Neural progenitor cell (in vitro differentiated cells): ENCODE data around the gene EIF1. TPM values are rescaled to one million over a fixed set of nuclear protein-coding genes. Genes with fewer than 3 reads are reported as not detected.
A peak's percentile ranks its signal among the peaks of the same experiment; 100 is the strongest.

Source experiments
- DNase-seq: peaks from one replicate; pipeline ENCODE4 v3.0.0-alpha.2; 2016; ENCODE audit warnings: low spot score
- H2AFZ ChIP-seq: fragments of 200-600 bp; sonication (generic); replicated peaks from 2 replicates; pipeline ENCODE4 v1.6.1; 2016; ENCODE audit warnings: antibody characterized with exemption
- H3F3A ChIP-seq: fragments of 200-600 bp; sonication (generic); 2 replicates; pipeline ENCODE4 v1.6.1; 2016; ENCODE audit warnings: antibody characterized with exemption, low read depth
- H3K27ac ChIP-seq: fragments of 200-600 bp; sonication (generic); 2 replicates; pipeline ENCODE4 v1.5.1; 2016; ENCODE audit warnings: mild to moderate bottlenecking
- H3K27me3 ChIP-seq: fragments of 200-600 bp; sonication (generic); 2 replicates; pipeline ENCODE4 v1.6.1; 2016; ENCODE audit warnings: mild to moderate bottlenecking, moderate library complexity
- H3K36me3 ChIP-seq: fragments of 200-600 bp; sonication (generic); 2 replicates; pipeline ENCODE4 v1.5.1; 2016
- H3K4me1 ChIP-seq: fragments of 200-600 bp; sonication (generic); 2 replicates; pipeline ENCODE4 v1.6.1; 2016; ENCODE audit warnings: mixed run types
- H3K4me2 ChIP-seq: fragments of 200-600 bp; sonication (generic); 2 replicates; pipeline ENCODE4 v1.6.1; 2016
- H3K4me3 ChIP-seq: fragments of 200-600 bp; sonication (generic); 2 replicates; pipeline ENCODE4 v1.5.1; 2016
- H3K79me2 ChIP-seq: fragments of 200-600 bp; sonication (generic); 2 replicates; pipeline ENCODE4 v1.6.1; 2016; ENCODE audit warnings: low read depth
- H3K9ac ChIP-seq: fragments of 200-600 bp; sonication (generic); 2 replicates; pipeline ENCODE4 v1.6.1; 2016
- H3K9me3 ChIP-seq: fragments of 200-600 bp; sonication (generic); 2 replicates; pipeline ENCODE4 v1.5.1; 2016; ENCODE audit warnings: low read depth
- H4K20me1 ChIP-seq: fragments of 200-600 bp; sonication (generic); 2 replicates; pipeline ENCODE4 v1.6.1; 2016; ENCODE audit warnings: low read depth
- H3K27ac Mint-ChIP-seq: 3 replicates; pipeline ENCODE4 v1.8.0; 2021; ENCODE audit warnings: mixed read lengths
- H3K27me3 Mint-ChIP-seq: 2 replicates; pipeline ENCODE4 v1.8.0; 2022; ENCODE audit warnings: low read depth, mild to moderate bottlenecking, inconsistent platforms, moderate library complexity, mixed read lengths; ENCODE audit not compliant: insufficient read depth
- H3K36me3 Mint-ChIP-seq: 3 replicates; pipeline ENCODE4 v1.8.0; 2021; ENCODE audit warnings: mixed read lengths
- H3K4me1 Mint-ChIP-seq: 3 replicates; pipeline ENCODE4 v1.8.0; 2021; ENCODE audit warnings: mixed read lengths
- H3K4me3 Mint-ChIP-seq: 3 replicates; pipeline ENCODE4 v1.8.0; 2021; ENCODE audit warnings: mild to moderate bottlenecking, moderate library complexity, mixed read lengths
- H3K9me3 Mint-ChIP-seq: 3 replicates; pipeline ENCODE4 v1.8.0; 2020; ENCODE audit warnings: mixed read lengths
- EZH2 ChIP-seq: fragments of 200-600 bp; sonication (generic); IDR thresholded peaks from 2 replicates; pipeline ENCODE4 v1.6.1; 2017; ENCODE audit warnings: antibody characterized with exemption, mild to moderate bottlenecking, moderate library complexity
- EZH2phosphoT487 ChIP-seq: fragments of 200-600 bp; sonication (generic); IDR thresholded peaks from 2 replicates; pipeline ENCODE4 v1.6.1; 2017; ENCODE audit warnings: antibody characterized with exemption
- total RNA-seq: library from RNA; depleted of rRNA; stranded (reverse); fragments of >200 nt; gene quantifications from 2 replicates; pipeline ENCODE4 v1.2.3, GENCODE V29; 2015; ENCODE audit warnings: low replicate concordance
- TF ChIP-seq, protein P1 (sequence below): fragments of 200-600 bp; sonication (generic); IDR thresholded peaks from 2 replicates; pipeline ENCODE4 v1.5.1; 2017; ENCODE audit warnings: antibody characterized with exemption, mild to moderate bottlenecking

Gene EIF1
- total RNA-seq, 1 donor from 2014 or later, result 91.4 TPM

DNA sequence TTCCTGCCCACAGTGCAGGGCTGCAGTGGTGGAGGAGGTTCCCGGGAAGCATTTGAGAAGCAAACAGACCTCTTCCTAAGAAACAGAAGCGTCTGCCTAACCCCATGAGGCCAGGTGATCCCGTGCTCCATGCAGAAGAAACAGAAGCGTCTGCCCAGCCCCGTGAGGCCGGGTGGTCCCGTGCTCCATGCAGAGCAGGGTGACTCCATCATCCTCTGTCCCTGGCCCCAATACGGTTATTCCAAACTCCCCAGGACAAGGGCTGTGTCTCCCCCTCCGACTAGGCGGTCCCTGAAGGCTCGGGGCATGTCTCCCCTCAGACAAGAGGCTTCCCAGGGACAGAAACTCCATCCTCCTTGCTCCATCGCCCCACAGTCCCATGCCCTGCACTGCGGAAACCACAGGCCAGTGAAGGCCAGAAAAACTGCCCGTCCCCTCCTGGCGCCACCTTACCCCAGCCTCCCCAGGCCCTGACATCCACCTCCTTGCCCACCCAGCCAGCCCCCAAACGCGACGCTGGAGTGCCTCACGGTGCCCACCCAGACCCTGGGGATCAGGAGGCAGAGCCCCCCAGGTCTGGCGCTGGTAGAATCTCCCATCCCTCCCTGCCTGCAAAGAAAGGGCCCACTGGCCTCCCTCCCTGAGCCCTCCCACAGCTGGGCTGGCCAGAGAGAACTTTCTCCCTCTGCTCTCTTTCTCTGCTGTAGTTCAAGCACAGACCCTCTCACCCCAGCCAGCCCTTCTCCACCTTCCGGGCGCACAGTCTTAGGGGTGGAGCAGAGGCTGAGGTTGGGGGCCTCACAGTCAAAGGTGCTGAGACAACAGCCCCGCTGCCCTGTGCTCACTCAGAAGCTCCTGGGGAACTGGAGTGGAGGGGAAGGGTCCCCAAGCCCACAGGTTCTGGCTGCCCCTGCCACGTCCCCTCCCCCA lies 33.7 kb upstream of the EIF1 start:
- H3K4me1 Mint-ChIP-seq, result peaks cover 5% of the 10 kb centered on the region
- no peaks in the 10 kb centered on the region for H3F3A ChIP-seq
- H3K27ac ChIP-seq, result no peak overlapping the region
- no peaks in the 10 kb centered on the region for H3K27me3 ChIP-seq
- no peak overlapping the region for H3K4me3 ChIP-seq
- no peaks in the 10 kb centered on the region for H3K36me3 Mint-ChIP-seq
- H3K4me3 Mint-ChIP-seq, result no peak overlapping the region
- H3K27me3 Mint-ChIP-seq, result peaks cover 11% of the 10 kb centered on the region
- no peak for DNase-seq
- no peaks in the 10 kb centered on the region for H3K36me3 ChIP-seq
- TF ChIP-seq EZH2 (no peak), EZH2phosphoT487 (no peak)
- TF ChIP-seq, protein P1, sequence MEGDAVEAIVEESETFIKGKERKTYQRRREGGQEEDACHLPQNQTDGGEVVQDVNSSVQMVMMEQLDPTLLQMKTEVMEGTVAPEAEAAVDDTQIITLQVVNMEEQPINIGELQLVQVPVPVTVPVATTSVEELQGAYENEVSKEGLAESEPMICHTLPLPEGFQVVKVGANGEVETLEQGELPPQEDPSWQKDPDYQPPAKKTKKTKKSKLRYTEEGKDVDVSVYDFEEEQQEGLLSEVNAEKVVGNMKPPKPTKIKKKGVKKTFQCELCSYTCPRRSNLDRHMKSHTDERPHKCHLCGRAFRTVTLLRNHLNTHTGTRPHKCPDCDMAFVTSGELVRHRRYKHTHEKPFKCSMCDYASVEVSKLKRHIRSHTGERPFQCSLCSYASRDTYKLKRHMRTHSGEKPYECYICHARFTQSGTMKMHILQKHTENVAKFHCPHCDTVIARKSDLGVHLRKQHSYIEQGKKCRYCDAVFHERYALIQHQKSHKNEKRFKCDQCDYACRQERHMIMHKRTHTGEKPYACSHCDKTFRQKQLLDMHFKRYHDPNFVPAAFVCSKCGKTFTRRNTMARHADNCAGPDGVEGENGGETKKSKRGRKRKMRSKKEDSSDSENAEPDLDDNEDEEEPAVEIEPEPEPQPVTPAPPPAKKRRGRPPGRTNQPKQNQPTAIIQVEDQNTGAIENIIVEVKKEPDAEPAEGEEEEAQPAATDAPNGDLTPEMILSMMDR, result no peak
- H3K27ac Mint-ChIP-seq, result peak overlapping the region; percentile 76
- H3K9me3 ChIP-seq, result no peaks in the 10 kb centered on the region
- no peaks in the 10 kb centered on the region for H3K79me2 ChIP-seq
- no peaks in the 10 kb centered on the region for H4K20me1 ChIP-seq
- no peak overlapping the region for H3K9ac ChIP-seq
- H3K4me1 ChIP-seq, result peaks cover 13% of the 10 kb centered on the region
- no peaks in the 10 kb centered on the region for H3K9me3 Mint-ChIP-seq
- H2AFZ ChIP-seq, result peak overlapping the region; percentile 89
- no peak overlapping the region for H3K4me2 ChIP-seq

DNA sequence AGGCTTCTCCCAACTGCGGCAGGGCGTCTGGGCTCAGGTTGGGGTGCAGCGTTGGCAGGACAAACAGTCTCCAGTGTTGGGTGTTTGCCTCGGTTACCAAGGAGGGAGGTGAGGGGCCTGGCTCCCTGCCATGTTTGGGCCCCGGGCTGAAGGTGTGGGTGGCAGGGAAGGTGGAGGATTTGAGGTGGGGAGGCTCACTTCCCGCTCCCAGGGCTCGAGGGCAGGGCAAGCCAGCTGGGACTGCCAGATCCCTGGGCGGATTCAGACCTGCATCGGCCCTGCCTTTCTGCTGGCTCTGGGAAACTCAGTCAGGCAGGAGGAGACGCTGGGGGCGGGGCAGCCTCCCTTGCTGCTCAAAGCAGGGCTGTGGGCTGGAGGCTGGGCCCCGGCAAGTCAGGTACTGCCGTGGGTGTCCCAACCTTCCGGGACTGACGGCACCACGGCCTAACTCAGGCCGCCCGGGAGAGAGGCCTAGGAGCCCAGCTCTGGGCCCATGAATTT lies 33.0 kb upstream of the EIF1 start:
- H2AFZ ChIP-seq, result peak overlapping the region; percentile 89
- peaks cover 13% of the 10 kb centered on the region for H3K4me1 ChIP-seq
- no peaks in the 10 kb centered on the region for H3K9me3 ChIP-seq
- no peak overlapping the region for H3K4me3 ChIP-seq
- H3K27ac ChIP-seq, result no peak overlapping the region
- no peaks in the 10 kb centered on the region for H3K79me2 ChIP-seq
- H3K27me3 ChIP-seq, result no peaks in the 10 kb centered on the region
- no peaks in the 10 kb centered on the region for H4K20me1 ChIP-seq
- Mint-ChIP-seq H3K4me3 (no peak overlapping the region), H3K9me3 (no peaks in the 10 kb centered on the region), H3K36me3 (no peaks in the 10 kb centered on the region), H3K4me1 (peaks cover 5% of the 10 kb centered on the region), H3K27ac (peak overlapping the region; percentile 76), H3K27me3 (peaks cover 13% of the 10 kb centered on the region)
- TF ChIP-seq EZH2phosphoT487, result no peak
- peak; percentile 71 for DNase-seq
- H3K36me3 ChIP-seq, result no peaks in the 10 kb centered on the region
- H3K4me2 ChIP-seq, result peak overlapping the region; percentile 7
- no peaks in the 10 kb centered on the region for H3F3A ChIP-seq
- H3K9ac ChIP-seq, result no peak overlapping the region

GRCh38 chr17:41656249-41657023 lies 32.2 kb upstream of the EIF1 start:
- TF ChIP-seq, protein P1, result no peak
- no peak for TF ChIP-seq EZH2phosphoT487
- H3K9me3 Mint-ChIP-seq, result no peaks in the 10 kb centered on the region
- Histone ChIP-seq H3K79me2 (no peaks in the 10 kb centered on the region), H3K9me3 (no peaks in the 10 kb centered on the region), H3K4me3 (no peak overlapping the region), H3K36me3 (no peaks in the 10 kb centered on the region), H3K4me1 (peaks cover 13% of the 10 kb centered on the region), H3K9ac (no peak overlapping the region), H4K20me1 (no peaks in the 10 kb centered on the region), H3F3A (no peaks in the 10 kb centered on the region), H3K4me2 (peak overlapping the region; percentile 7), H2AFZ (peak overlapping the region; percentile 89), H3K27ac (no peak overlapping the region), H3K27me3 (no peaks in the 10 kb centered on the region)
- DNase-seq, result no peak
- H3K27ac Mint-ChIP-seq, result peak overlapping the region; percentile 74
- no peak overlapping the region for H3K4me3 Mint-ChIP-seq
- H3K36me3 Mint-ChIP-seq, result no peaks in the 10 kb centered on the region
- peaks cover 5% of the 10 kb centered on the region for H3K4me1 Mint-ChIP-seq
- peaks cover 14% of the 10 kb centered on the region for H3K27me3 Mint-ChIP-seq
